Hematopoietic multipotent progenitor cell treated with erythropoietin and hydrocortisone succinate and interleukin-3 and kit ligand, for 6 days (in vitro differentiated cells): ENCODE measurements around the gene CAAP1.
"Not testable (repeated sequence)": the region's sequence is repeated elsewhere in the genome, so short reads cannot be mapped to it uniquely, and the experiment has no call there.

Source experiments
- DNase-seq: peaks from one replicate; pipeline ENCODE4 v3.0.0-alpha.2; 2015

The CAAP1 gene

GRCh38 chr9:26828391-26828955 lies 64.1 kb downstream of the CAAP1 start:
- DNase-seq, result not testable (repeated sequence)

GRCh38 chr9:26814799-26815198 lies 77.8 kb downstream of the CAAP1 start:
- DNase-seq, result no peak

- DNase-seq, result no peak
These were observed 79.4 kb downstream of the CAAP1 start for GRCh38 chr9:26813247-26813646.

- no peak for DNase-seq
These were observed 80.4 kb downstream of the CAAP1 start for GRCh38 chr9:26812217-26812616.

GRCh38 chr9:26811106-26811505 lies 81.5 kb downstream of the CAAP1 start:
- DNase-seq, result no peak

GRCh38 chr9:26809795-26810194 lies 82.8 kb downstream of the CAAP1 start:
- no peak for DNase-seq

- DNase-seq, result no peak
These were observed 85.4 kb downstream of the CAAP1 start for GRCh38 chr9:26807161-26807560.

GRCh38 chr9:26802921-26803320 lies 89.7 kb downstream of the CAAP1 start:
- DNase-seq, result no peak

- DNase-seq, result no peak
These were observed 90.8 kb downstream of the CAAP1 start for GRCh38 chr9:26801772-26802171.

- no peak for DNase-seq
These were observed 92.3 kb downstream of the CAAP1 start for GRCh38 chr9:26800322-26800721.

- DNase-seq, result no peak
These were observed 101.3 kb downstream of the CAAP1 start for GRCh38 chr9:26791274-26791673.
